ENCODE data around the gene LNPK. TPM values are rescaled to one million over a fixed set of nuclear protein-coding genes. Genes with fewer than 3 reads are reported as not detected.

Gene LNPK
- total and polyA plus RNA-seq, 9 of the 15 experiments (the other 6 are each of a cell fraction or from before 2014, with no cell fraction given), result 6.4 to 40.4 (median 21.3) TPM

- TF ChIP-seq ZNF280A (IDR thresholded peaks at IDR 0.05; ENCODE audit: low read depth, partially characterized antibody) (peak; percentile 61), KLF13 (tag; IDR thresholded peaks at IDR 0.05; ENCODE audit: borderline replicate concordance, low read depth) (no peak), PTBP1 (IDR thresholded peaks at IDR 0.05; ENCODE audit: low read depth, low read length) (no peak), PHF8 (IDR thresholded peaks at IDR 0.05; ENCODE audit: borderline replicate concordance, low read length) (no peak), ZNF311 (CRISPR knock-in tag; IDR thresholded peaks at IDR 0.05) (no peak), CBX3 (IDR thresholded peaks at IDR 0.05; ENCODE audit: borderline replicate concordance in 1 of 2, low read length in 2 of 2) (peak in 1 of 2 experiments; percentile 74; a peak in 1 of 3 replicates)
Observed at GRCh38 chr2:175941699-175942098, 60.4 kb downstream of the LNPK start (continued).

GRCh38 chr2:175937216-175937615 is 64.9 kb downstream of the LNPK start:
- in situ Hi-C loops (cut with MboI) (no loop called here), intact Hi-C loops (cut with micrococcal nuclease) (no loop called here)
- WGBS (ENCODE audit: insufficient coverage, low coverage, missing lambda C conversion rate), result 54% methylated on average over 2 of the region's 2 CpGs
- ATAC-seq (no peak), DNase-seq (ENCODE audit: extremely low read depth in 1 of 4, low spot score in 3 of 4) (no peak), FAIRE-seq (no peak)
- Histone ChIP-seq H4K20me1 (replicated peaks; ENCODE audit: control insufficient read depth, insufficient read depth, low read length) (no peaks in the 10 kb centered on the region), H2AFZ (ENCODE audit: low read depth, low read length) (no peak overlapping the region), H3K4me2 (ENCODE audit: insufficient read depth, low read length) (no peak overlapping the region), H3K36me3 (ENCODE audit: control insufficient read depth, insufficient read depth, low read length) (peaks cover 24% of the 10 kb centered on the region), H3K9ac (ENCODE audit: insufficient read depth in 1 of 2, low read depth in 2 of 2, low read length in 2 of 2) (no peak overlapping the region), H3K4me3 (no peak overlapping the region), H3K79me2 (ENCODE audit: control insufficient read depth, insufficient read depth, low read length) (no peaks in the 10 kb centered on the region), H3K9me1 (ENCODE audit: control insufficient read depth, insufficient read depth, low read length) (no peaks in the 10 kb centered on the region), H3K27ac (ENCODE audit: extremely low read depth, low read depth, low read length) (no peak overlapping the region), H3K4me1 (replicated peaks in 1 of 2; ENCODE audit: control insufficient read depth in 2 of 2, insufficient read depth in 2 of 2, low read length in 2 of 2) (peaks cover 6 to 28% of the 10 kb centered on the region in 2 experiments; a peak in 3 of 5 replicates), H3K9me3 (replicated peaks; ENCODE audit: control insufficient read depth, insufficient read depth, low read depth, low read length) (peaks cover 2% of the 10 kb centered on the region), H3K27me3 (ENCODE audit: control insufficient read depth in 2 of 2, insufficient read depth in 2 of 2, low read length in 2 of 2) (no peaks in the 10 kb centered on the region)
- ChIA-PET CTCF (ENCODE audit: low intra/inter-chr PET ratio) (no interaction called here), POLR2A (interaction anchor here (1.5 kb wide), 1 partner anchor 10 kb away, joined by 4 read pairs; no protein-coding TSS in a partner anchor)
- BruUV-seq (replicated peaks), result no TSS peak
- TF ChIP-seq EHMT2 (IDR thresholded peaks at IDR 0.05) (no peak), SUPT5H (IDR thresholded peaks at IDR 0.05) (no peak), MEIS2 (IDR thresholded peaks at IDR 0.05; ENCODE audit: partially characterized antibody) (no peak), BCLAF1 (IDR thresholded peaks at IDR 0.05; ENCODE audit: borderline replicate concordance in 1 of 2, control insufficient read depth in 1 of 2, low read depth in 2 of 2, low read length in 1 of 2) (no peak), ZNF224 (CRISPR knock-in tag; IDR thresholded peaks at IDR 0.05) (no peak), CXXC5 (CRISPR knock-in tag; IDR thresholded peaks at IDR 0.05) (no peak), PRDM10 (IDR thresholded peaks at IDR 0.05; ENCODE audit: partially characterized antibody) (no peak)

Data from K562 (cell line).